ENCODE results near the gene WT1.

- TF ChIP-seq MAFK (IDR thresholded peaks at IDR 0.05; ENCODE audit: low read depth, low read length) (no peak), EP300 (IDR thresholded peaks at IDR 0.05; ENCODE audit: borderline replicate concordance in 1 of 2, low read depth in 2 of 2, low read length in 2 of 2) (no peak), RNF2 (IDR thresholded peaks at IDR 0.05; ENCODE audit: borderline replicate concordance, low read depth, low read length, missing control alignments, poor library complexity, severe bottlenecking) (no peak), CEBPB (IDR thresholded peaks at IDR 0.05; ENCODE audit: low read depth, low read length) (no peak), CHD1 (IDR thresholded peaks at IDR 0.05; ENCODE audit: low read depth, low read length) (no peak), ASH2L (IDR thresholded peaks at IDR 0.05; ENCODE audit: low read length) (no peak), TAF1 (IDR thresholded peaks at IDR 0.05; ENCODE audit: low read depth, low read length) (no peak), CHD7 (IDR thresholded peaks at IDR 0.05; ENCODE audit: insufficient replicate concordance, low read length) (no peak), EGR1 (IDR thresholded peaks at IDR 0.05; ENCODE audit: borderline replicate concordance, low read depth, low read length) (no peak), POLR2A (IDR thresholded peaks at IDR 0.05; ENCODE audit: control extremely low read depth in 1 of 2, low read depth in 2 of 2, low read length in 2 of 2) (no peak), CTCF (IDR thresholded peaks at IDR 0.05; ENCODE audit: control extremely low read depth in 1 of 3, insufficient read depth in 1 of 3, low read depth in 1 of 3, low read length in 3 of 3) (no peak), ZNF274 (IDR thresholded peaks at IDR 0.05; ENCODE audit: borderline replicate concordance, extremely low read depth, low read length) (no peak), SUZ12 (IDR thresholded peaks at IDR 0.05; ENCODE audit: low read length) (no peak)
Observed at GRCh38 chr11:32340181-32340580, 95.2 kb downstream of the WT1 start.

Measured in H1 (cell line).